ENCODE data around the gene FASTKD2.

GRCh38 chr2:206799083-206799482 lies 33.7 kb downstream of the FASTKD2 start:
- TF ChIP-seq CTCF (conservative IDR thresholded peaks at IDR 0.05; ENCODE audit: low read depth, low read length) (no peak), POLR2A (IDR thresholded peaks at IDR 0.05; ENCODE audit: low read depth, low read length) (no peak), CEBPB (IDR thresholded peaks at IDR 0.05; ENCODE audit: low read depth, low read length) (no peak), RAD21 (IDR thresholded peaks at IDR 0.05; ENCODE audit: low read length) (no peak), RFX5 (IDR thresholded peaks at IDR 0.05; ENCODE audit: low read depth, low read length) (no peak), NFE2L2 (IDR thresholded peaks at IDR 0.05; ENCODE audit: low read depth, low read length) (no peak), RCOR1 (IDR thresholded peaks at IDR 0.05; ENCODE audit: insufficient replicate concordance, low read length) (no peak), MXI1 (IDR thresholded peaks at IDR 0.05; ENCODE audit: borderline replicate concordance, low read depth, low read length) (no peak), FOS (IDR thresholded peaks at IDR 0.05; ENCODE audit: low read depth, low read length) (no peak)
